ENCODE results near the gene KCNJ6. TPM values are rescaled to one million over a fixed set of nuclear protein-coding genes. Genes with fewer than 3 reads are reported as not detected.

Gene KCNJ6
- total RNA-seq, 4 donors from 2014 or later = 0.08 to 0.40 TPM; not detected in 2

GRCh38 chr21:37631319-37632117 is 284.7 kb downstream of the KCNJ6 start:
- no peaks in the 10 kb centered on the region for H3K9me3 ChIP-seq
- WGBS, 2 donors (ENCODE audit: low coverage in 1 of 2) = 34 to 38% methylated on average over 5 to 12 of the region's 12 CpGs
- no peaks in the 10 kb centered on the region for H3K4me1 ChIP-seq
- H3K27ac ChIP-seq = no peak overlapping the region
- H3K4me3 ChIP-seq = no peak overlapping the region
- TF ChIP-seq POLR2A (IDR thresholded peaks at IDR 0.05) = no peak
- TF ChIP-seq POLR2AphosphoS5 (IDR thresholded peaks at IDR 0.05) = peak; percentile 23
- ATAC-seq = no peak
- no peaks in the 10 kb centered on the region for H3K27me3 ChIP-seq
- no peaks in the 10 kb centered on the region for H3K36me3 ChIP-seq

GRCh38 chr21:37630872-37631271 is 285.4 kb downstream of the KCNJ6 start:
- H3K36me3 ChIP-seq = no peaks in the 10 kb centered on the region
- ATAC-seq = no peak
- 67 to 93% methylated on average over 2 of the region's 2 CpGs for WGBS, 2 donors (ENCODE audit: low coverage in 1 of 2)
- H3K9me3 ChIP-seq = no peaks in the 10 kb centered on the region
- no peak overlapping the region for H3K4me3 ChIP-seq
- no peak overlapping the region for H3K27ac ChIP-seq
- no peaks in the 10 kb centered on the region for H3K4me1 ChIP-seq
- H3K27me3 ChIP-seq = no peaks in the 10 kb centered on the region
- TF ChIP-seq POLR2AphosphoS5 (IDR thresholded peaks at IDR 0.05) (no peak), CTCF (IDR thresholded peaks at IDR 0.05) (no peak), EP300 (IDR thresholded peaks at IDR 0.05) (no peak), POLR2A (IDR thresholded peaks at IDR 0.05) (no peak)

GRCh38 chr21:37628362-37628761 is 287.9 kb downstream of the KCNJ6 start:
- ATAC-seq = no peak
- Histone ChIP-seq H3K4me1 (no peaks in the 10 kb centered on the region), H3K4me3 (no peak overlapping the region), H3K9me3 (no peaks in the 10 kb centered on the region), H3K36me3 (no peaks in the 10 kb centered on the region), H3K27me3 (no peaks in the 10 kb centered on the region), H3K27ac (no peak overlapping the region)
- WGBS, 2 donors (ENCODE audit: low coverage in 1 of 2) = 70 to 91% methylated on average over 3 of the region's 3 CpGs
- TF ChIP-seq POLR2AphosphoS5 (IDR thresholded peaks at IDR 0.05) (no peak), CTCF (IDR thresholded peaks at IDR 0.05) (no peak), POLR2A (IDR thresholded peaks at IDR 0.05) (no peak), EP300 (IDR thresholded peaks at IDR 0.05) (no peak)

- ATAC-seq = no peak
- TF ChIP-seq POLR2A (IDR thresholded peaks at IDR 0.05) (no peak), EP300 (IDR thresholded peaks at IDR 0.05) (no peak), CTCF (IDR thresholded peaks at IDR 0.05) (no peak), POLR2AphosphoS5 (IDR thresholded peaks at IDR 0.05) (no peak)
- WGBS, 2 donors (ENCODE audit: low coverage in 1 of 2) = 95 to 100% methylated on average over 1 to 2 of the region's 2 CpGs
These were observed 288.7 kb downstream of the KCNJ6 start for GRCh38 chr21:37627561-37627960.

GRCh38 chr21:37627074-37627473 is 289.2 kb downstream of the KCNJ6 start:
- no peak for TF ChIP-seq POLR2AphosphoS5 (IDR thresholded peaks at IDR 0.05)
- no peak for TF ChIP-seq POLR2A (IDR thresholded peaks at IDR 0.05)
- TF ChIP-seq EP300 (IDR thresholded peaks at IDR 0.05) = no peak
- TF ChIP-seq CTCF (IDR thresholded peaks at IDR 0.05) = no peak
- Histone ChIP-seq H3K27me3 (no peaks in the 10 kb centered on the region), H3K27ac (no peak overlapping the region), H3K4me3 (no peak overlapping the region), H3K9me3 (no peaks in the 10 kb centered on the region), H3K36me3 (no peaks in the 10 kb centered on the region), H3K4me1 (no peaks in the 10 kb centered on the region)
- no peak for ATAC-seq
- WGBS, 2 donors (ENCODE audit: low coverage in 1 of 2) = 55 to 67% methylated on average over 4 of the region's 4 CpGs

More at GRCh38 chr21:37627561-37627960, 288.7 kb downstream of the KCNJ6 start:
- no peaks in the 10 kb centered on the region for H3K27me3 ChIP-seq
- no peak overlapping the region for H3K4me3 ChIP-seq
- H3K27ac ChIP-seq = no peak overlapping the region
- no peaks in the 10 kb centered on the region for H3K4me1 ChIP-seq
- H3K36me3 ChIP-seq = no peaks in the 10 kb centered on the region
- H3K9me3 ChIP-seq = no peaks in the 10 kb centered on the region
